GM19438 (cell line): Measurements from ENCODE around the gene COL8A1.
A peak's percentile ranks its signal among the peaks of the same experiment; 100 is the strongest.
"Not testable (repeated sequence)": the region's sequence is repeated elsewhere in the genome, so short reads cannot be mapped to it uniquely, and the experiment has no call there.

Source experiments
- ATAC-seq: cut with Tn5 transposase; IDR thresholded peaks from one replicate; pipeline ENCODE4 v1.9.1; 2021; ENCODE audit warnings: low read depth; ENCODE audit not compliant: unreplicated experiment

Gene COL8A1

GRCh38 chr3:99638167-99638948, at the start of gene COL8A1:
Gene COL8A1 (plus strand): TSS chr3:99638594. CDS start chr3:99790683, 152,089 bp downstream.
- ATAC-seq = no peak

DNA sequence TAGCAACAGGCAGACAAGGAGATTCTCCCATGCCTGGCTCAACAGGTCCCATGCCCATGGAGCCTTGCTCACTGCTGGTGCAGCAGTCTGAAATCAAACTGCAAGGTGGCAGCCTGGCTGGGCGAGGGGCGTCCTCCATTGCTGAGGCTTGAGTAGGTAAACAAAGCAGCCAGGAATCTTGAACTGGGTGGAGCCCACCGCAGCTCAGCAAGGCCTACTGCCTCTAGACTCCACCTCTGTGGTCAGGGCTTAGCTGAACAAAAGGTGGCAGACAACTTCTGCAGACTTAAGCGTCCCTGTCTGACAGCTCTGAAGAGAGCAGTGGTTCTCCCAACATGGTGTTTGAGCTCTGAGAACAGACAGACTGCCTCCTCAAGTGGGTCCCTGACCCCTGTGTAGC, 49.2 kb upstream of the COL8A1 start:
- not testable (repeated sequence) for ATAC-seq

GRCh38 chr3:99599894-99600293, 38.5 kb upstream of the COL8A1 start:
- ATAC-seq = no peak

DNA sequence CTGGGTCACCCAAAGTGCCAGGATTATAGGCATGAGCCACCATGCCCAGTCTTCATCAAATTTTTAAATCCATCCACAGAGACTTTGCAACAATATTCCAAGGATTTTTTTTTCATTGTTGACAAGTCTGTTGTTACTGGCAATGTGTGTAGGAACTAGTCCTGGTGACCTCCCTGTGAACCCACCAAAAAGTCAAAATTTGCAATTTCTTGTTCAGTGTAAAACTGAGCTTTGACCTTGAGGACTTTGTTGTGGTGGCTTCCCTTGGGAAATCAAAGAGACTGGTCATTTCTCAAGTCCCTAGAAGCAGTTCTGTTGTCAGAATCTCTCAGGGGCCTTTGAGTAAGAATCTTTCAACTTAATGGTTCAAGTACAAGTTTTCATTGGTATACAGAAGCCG, 36.9 kb upstream of the COL8A1 start:
- no peak for ATAC-seq

DNA sequence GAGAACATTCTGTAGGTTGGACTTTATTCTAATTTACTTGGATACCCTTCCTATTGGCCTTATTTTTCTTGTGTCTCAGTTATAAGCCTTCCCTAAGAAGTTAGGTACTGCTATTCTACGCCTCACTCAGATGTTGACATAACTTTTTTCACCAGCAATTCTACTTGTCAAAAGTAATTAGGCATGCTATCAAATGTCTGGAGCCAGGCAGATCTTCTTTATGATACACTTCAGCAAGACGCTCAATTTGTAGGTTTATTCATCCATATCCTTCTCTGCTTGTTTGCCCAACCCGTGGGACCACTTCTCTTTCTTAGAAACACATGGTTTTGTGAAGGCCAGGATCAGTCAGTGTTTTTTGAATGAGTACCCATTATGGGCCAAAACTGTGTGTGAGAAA, 36.2 kb upstream of the COL8A1 start:
- ATAC-seq = no peak

DNA sequence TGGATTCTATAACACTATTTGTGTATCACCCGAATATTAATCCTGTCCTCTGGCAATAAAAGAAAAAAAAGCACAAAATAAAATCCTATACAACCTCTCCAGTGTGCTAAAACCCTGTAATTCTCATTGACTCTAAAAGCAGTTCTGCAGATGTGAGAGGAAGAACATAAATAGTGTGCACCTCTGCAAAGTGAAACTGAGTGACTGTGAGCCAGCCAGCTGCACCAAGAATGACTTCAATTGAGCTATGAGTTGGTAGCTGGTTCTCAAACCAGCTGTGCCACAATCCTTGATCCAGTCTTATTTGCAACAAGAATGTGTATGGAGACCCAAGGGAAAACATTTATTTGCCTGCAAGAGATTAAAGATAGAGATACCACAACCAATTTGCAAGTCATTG, 31.2 kb upstream of the COL8A1 start:
- ATAC-seq = no peak

- ATAC-seq = no peak
Measured at GRCh38 chr3:99614768-99615167, 23.6 kb upstream of the COL8A1 start.

GRCh38 chr3:99620077-99620767, 18.2 kb upstream of the COL8A1 start:
- ATAC-seq = no peak

GRCh38 chr3:99620976-99621375, 17.4 kb upstream of the COL8A1 start:
- ATAC-seq = no peak

GRCh38 chr3:99624496-99625236, 13.7 kb upstream of the COL8A1 start:
- peak; percentile 49 for ATAC-seq

DNA sequence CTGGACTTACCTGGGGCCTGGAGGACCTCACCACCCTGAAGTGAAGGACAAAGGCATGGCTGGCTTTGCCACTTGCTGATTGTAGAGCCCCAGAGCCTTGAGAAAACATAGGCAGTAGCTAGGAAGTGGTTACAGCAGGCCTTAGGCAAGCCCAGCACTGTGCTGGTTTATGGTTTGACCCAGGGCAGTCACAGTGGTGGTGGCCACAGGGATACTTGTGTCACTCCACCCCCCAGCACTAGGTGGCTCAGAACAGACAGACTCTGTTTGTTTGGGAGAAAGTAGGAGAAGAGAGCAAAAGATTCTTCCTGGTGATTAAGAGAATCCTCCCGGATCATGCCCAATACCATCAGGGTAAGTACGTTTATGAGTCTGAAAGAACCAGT, 13.2 kb upstream of the COL8A1 start:
- ATAC-seq = no peak

GRCh38 chr3:99625643-99626416, 12.6 kb upstream of the COL8A1 start:
- no peak for ATAC-seq

DNA sequence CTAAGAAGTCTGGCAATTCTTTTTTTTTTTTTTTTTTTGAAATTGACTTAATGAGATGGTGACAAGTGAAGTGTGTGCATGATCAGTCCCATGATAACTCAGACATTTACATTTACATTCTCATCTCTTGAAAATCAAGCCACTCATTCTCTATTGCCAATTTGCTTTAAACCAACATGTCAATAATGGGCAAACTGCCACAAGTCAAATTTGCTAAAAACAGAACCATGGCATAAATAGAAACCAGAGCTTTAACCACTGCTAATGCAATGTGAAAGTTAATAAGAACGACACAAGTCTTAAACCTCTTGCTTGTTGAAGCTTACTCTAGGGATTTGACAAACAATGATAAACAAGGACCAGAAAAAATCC, 12.0 kb upstream of the COL8A1 start:
- peak; percentile 50 for ATAC-seq

DNA sequence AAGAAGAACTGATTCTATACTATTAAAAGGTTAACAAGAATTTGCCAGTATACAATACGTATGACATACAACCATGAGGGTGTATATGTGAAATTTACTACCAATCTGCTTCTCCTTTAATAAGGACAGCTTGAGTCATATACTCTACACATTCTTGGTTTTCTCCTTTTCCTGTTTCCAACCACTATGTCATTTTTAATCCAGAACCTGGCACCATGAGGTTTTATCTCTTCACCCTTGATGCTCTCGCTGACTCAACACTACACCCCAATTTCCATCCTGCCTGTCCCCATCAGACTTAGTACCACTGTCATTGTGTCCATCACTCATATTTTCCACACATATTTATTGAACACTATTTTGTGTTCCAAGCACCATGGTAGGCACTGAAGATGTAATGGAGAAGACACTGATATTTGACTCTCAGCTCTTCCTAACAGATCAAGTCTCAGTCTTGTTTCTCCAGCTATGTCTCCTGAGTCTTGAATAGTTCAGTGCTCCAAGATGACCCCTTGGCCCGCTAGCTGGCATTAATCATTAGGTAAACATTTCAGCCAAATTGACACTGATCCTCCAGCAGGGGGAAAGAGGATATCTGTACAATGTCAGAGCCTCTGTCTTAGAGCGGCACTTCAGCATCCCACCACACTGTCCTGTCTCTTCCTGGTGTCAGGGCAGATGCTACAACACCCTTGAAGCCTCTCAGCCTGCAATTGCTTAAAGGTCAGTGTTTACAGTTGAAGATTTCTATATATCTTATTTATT, 11.2 kb upstream of the COL8A1 start:
- no peak for ATAC-seq

DNA sequence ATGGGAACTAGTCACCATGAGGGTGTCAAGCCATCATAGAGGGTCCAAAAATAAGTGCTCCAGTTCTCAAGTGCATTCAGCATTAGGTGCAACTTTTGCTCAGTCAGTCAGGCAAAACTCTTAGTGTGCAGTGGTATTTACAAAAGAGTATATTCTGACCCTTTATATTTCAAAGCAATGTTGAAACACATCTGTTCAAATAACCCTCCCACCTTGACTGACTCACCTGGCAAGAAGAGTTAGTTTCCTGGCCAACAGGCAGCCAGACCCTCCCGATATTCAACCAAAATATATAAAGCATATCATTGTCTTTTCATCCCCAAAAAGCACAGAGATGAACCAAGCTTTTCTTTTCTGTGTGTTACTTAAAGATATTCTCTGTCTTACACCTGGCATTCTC, 7.6 kb upstream of the COL8A1 start:
- no peak for ATAC-seq

GRCh38 chr3:99633887-99634558, 4.4 kb upstream of the COL8A1 start:
- ATAC-seq = peak; percentile 84

DNA sequence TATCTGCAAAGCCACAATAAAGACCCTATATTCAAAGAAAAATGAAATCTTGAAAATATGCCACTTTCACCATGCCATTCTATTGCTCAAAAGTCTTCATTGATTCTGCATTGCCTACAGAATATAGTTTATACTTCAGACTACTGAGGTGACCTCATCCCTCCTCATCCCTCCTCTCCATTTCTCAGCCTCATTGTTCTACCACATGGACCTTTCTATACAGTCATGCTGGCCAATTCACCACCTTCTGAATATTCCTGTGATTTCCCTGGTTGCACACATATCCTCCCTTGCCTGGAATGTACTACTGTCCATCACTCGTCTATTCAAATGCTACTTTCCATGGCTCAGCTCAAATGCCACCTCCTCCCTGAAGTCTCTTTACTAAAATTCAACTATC, 3.5 kb upstream of the COL8A1 start:
- no peak for ATAC-seq

DNA sequence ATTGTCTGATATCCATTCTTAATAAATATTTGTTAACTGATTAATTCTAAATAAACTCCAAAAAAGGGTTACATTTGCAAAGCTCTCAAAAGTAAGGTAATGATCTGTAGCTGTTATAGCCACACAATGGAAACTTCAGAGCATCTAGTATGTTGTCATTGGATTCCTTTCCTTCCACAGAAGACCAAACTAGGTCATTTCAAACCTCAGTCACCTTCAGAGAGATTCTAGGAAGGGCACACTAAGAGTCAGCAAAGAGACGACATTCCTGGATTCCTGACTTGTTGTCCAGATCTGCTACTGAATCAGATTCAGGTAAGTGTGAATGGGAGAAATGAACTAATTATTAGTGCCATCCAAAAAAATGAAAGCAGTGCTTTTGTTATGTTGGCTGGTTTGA, 3.0 kb upstream of the COL8A1 start:
- ATAC-seq = no peak

DNA sequence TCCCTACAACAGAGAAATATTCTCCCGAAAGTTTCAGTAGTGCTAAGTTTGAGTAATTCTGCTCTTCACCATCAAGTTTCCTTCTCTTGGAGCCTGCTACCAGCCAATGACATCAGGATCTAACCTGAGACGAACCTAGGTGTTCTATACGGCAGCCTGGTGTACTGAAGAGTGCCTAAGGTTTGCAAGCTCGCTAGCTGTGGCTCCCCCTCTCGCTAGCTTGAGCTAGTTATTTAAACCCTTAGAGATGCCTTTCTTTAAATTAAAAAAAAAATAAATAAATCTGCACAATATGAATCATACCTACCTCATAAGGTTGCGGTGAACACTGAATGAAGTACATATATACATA, 1.4 kb upstream of the COL8A1 start:
- ATAC-seq = no peak
